GM13977 (cell line): ENCODE measurements around the gene TMEM18.

Experiments
- DNase-seq: peaks from one replicate; pipeline ENCODE4 v3.0.0; 2012; ENCODE audit warnings: low spot score
- in situ Hi-C: fragments of 300-500 bp; cut with MboI; formaldehyde crosslinking; loops from one replicate; pipeline ENCODE4 v1.12.0; 2022; ENCODE audit warnings: low sequenced_read_pairs, low pct_unique_long_range_greater_than_20kb, mixed read lengths, inconsistent platforms; ENCODE audit not compliant: unreplicated experiment
- TF ChIP-seq, protein P1 (sequence below): IDR thresholded peaks from 2 replicates; pipeline ENCODE4 v1.5.1; 2012; ENCODE audit warnings: mild to moderate bottlenecking, control low read depth; ENCODE audit not compliant: insufficient read depth; ENCODE audit errors: extremely low read depth, missing control alignments

TMEM18 gene

DNA sequence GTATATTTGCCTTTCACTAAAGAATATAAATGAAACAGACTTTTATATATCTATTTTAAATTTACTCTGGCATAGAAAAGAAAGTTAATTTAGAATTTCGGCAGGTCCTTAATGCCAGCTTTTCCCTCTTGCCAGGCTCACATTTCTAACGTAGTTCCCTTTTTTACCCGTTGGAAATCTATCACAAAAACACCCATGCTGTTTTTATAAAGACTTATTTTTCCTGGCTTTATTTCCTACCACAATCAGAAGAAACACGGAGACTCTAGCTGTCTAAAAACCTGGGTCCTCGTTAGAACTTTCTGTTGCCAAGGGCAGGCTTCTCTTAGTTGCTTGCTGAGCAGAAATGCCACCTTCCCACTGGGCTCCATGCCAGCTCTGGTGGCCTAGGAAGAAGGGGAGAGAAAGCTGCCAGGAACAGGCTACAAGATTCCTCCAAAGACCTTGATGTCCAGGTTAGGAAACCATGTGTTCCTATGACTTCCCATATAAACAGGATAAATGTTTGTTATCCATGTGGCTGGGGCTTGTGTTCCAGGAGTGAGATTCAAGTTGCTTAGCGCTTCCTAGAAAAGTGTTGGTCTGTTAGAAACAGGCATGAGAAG, 17.8 kb upstream of the TMEM18 start:
- in situ Hi-C loops = no loop called here
- DNase-seq = no peak
- TF ChIP-seq, protein P1, sequence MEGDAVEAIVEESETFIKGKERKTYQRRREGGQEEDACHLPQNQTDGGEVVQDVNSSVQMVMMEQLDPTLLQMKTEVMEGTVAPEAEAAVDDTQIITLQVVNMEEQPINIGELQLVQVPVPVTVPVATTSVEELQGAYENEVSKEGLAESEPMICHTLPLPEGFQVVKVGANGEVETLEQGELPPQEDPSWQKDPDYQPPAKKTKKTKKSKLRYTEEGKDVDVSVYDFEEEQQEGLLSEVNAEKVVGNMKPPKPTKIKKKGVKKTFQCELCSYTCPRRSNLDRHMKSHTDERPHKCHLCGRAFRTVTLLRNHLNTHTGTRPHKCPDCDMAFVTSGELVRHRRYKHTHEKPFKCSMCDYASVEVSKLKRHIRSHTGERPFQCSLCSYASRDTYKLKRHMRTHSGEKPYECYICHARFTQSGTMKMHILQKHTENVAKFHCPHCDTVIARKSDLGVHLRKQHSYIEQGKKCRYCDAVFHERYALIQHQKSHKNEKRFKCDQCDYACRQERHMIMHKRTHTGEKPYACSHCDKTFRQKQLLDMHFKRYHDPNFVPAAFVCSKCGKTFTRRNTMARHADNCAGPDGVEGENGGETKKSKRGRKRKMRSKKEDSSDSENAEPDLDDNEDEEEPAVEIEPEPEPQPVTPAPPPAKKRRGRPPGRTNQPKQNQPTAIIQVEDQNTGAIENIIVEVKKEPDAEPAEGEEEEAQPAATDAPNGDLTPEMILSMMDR = no peak

- DNase-seq = no peak
- in situ Hi-C loops = no loop called here
- TF ChIP-seq, protein P1 = no peak
These were observed 17.0 kb upstream of the TMEM18 start for GRCh38 chr2:694174-694573.

GRCh38 chr2:693606-694005, 16.4 kb upstream of the TMEM18 start:
- in situ Hi-C loops = no loop called here
- TF ChIP-seq, protein P1 = no peak
- DNase-seq = no peak

DNA sequence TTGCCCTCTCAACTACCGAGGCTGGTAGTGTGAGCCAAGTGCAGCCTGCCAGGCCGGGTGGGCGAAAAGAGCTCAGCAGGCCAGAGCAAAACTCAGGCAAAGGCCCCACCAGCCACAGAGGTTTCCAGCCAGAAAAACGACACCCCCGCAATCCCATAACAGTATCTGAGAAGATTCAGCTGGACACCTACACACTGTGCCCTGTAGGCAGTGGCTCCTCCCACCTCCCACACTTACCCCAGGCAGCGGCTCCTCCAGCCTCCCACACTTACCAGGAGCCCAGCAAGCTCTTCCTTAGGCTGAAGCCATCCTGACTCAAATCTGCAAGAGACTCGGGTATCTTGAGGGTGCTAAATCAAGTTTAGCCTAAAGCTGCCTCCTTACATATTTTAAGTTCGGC, 15.6 kb upstream of the TMEM18 start:
- TF ChIP-seq, protein P1 = no peak
- in situ Hi-C loops = no loop called here
- no peak for DNase-seq

GRCh38 chr2:691821-692761, 14.9 kb upstream of the TMEM18 start:
- in situ Hi-C loops = no loop called here
- DNase-seq = no peak
- TF ChIP-seq, protein P1 = no peak

- TF ChIP-seq, protein P1 = no peak
- in situ Hi-C loops = no loop called here
- no peak for DNase-seq
These were observed 13.6 kb upstream of the TMEM18 start for GRCh38 chr2:690799-691198.
